RKO (cell line): ENCODE data around the gene RSPH6A.

Source experiments
- DNase-seq: peaks from one replicate; pipeline ENCODE4 v3.0.0-alpha.2; 2016; ENCODE audit warnings: low spot score

Gene RSPH6A

GRCh38 chr19:45814851-45815480 is at the start of gene RSPH6A:
TSS of gene RSPH6A (minus strand) at chr19:45815308. CDS start at chr19:45815176, 132 bp downstream.
- no peak for DNase-seq

- DNase-seq: no peak
These were observed 49.5 kb upstream of the RSPH6A start for GRCh38 chr19:45864629-45865082.

GRCh38 chr19:45863840-45864628 is 48.9 kb upstream of the RSPH6A start, which contains the start of gene FOXA3:
TSS of gene FOXA3 (plus strand) at chr19:45864326. CDS start at chr19:45864457, 131 bp downstream.
- no peak for DNase-seq

GRCh38 chr19:45863335-45863839 is 48.3 kb upstream of the RSPH6A start:
- DNase-seq: no peak

- peak; percentile 98 for DNase-seq
These were observed 47.6 kb upstream of the RSPH6A start, which contains the start of gene SYMPK for GRCh38 chr19:45862564-45863334. TSS of gene SYMPK (minus strand) at chr19:45863147. CDS start at chr19:45854495, 8,652 bp downstream.

- DNase-seq: no peak
These were observed 47.1 kb upstream of the RSPH6A start for GRCh38 chr19:45862271-45862563.

- no peak for DNase-seq
These were observed 45.5 kb upstream of the RSPH6A start for GRCh38 chr19:45860359-45861259.

- DNase-seq: no peak
These were observed 39.2 kb upstream of the RSPH6A start for GRCh38 chr19:45854167-45854778.

GRCh38 chr19:45852983-45853382 is 37.9 kb upstream of the RSPH6A start:
- no peak for DNase-seq

GRCh38 chr19:45852145-45852750 is 37.1 kb upstream of the RSPH6A start:
- DNase-seq: no peak

- peak; percentile 40 for DNase-seq
These were observed 33.8 kb upstream of the RSPH6A start for GRCh38 chr19:45848922-45849321.

- no peak for DNase-seq
These were observed 32.6 kb upstream of the RSPH6A start for GRCh38 chr19:45847663-45848062.

- no peak for DNase-seq
These were observed 27.1 kb upstream of the RSPH6A start for GRCh38 chr19:45842198-45842597.

- no peak for DNase-seq
These were observed 19.9 kb upstream of the RSPH6A start for GRCh38 chr19:45834970-45835369.

GRCh38 chr19:45828945-45829344 is 13.8 kb upstream of the RSPH6A start:
- no peak for DNase-seq

GRCh38 chr19:45828523-45828922 is 13.4 kb upstream of the RSPH6A start:
- DNase-seq: no peak

- DNase-seq: no peak
These were observed 12.5 kb upstream of the RSPH6A start for GRCh38 chr19:45827459-45828093.

- DNase-seq: no peak
These were observed 11.8 kb upstream of the RSPH6A start for GRCh38 chr19:45826934-45827333.

- no peak for DNase-seq
These were observed 11.1 kb upstream of the RSPH6A start for GRCh38 chr19:45825917-45826893.
